Trophoblast cell (in vitro differentiated cells and primary cell): Measurements from ENCODE around the gene STPG3.

ENCODE experiments used
- DNase-seq, 2 donors: peaks; one replicate each; pipeline ENCODE4 v3.0.0-alpha.2; 2016
- H2AFZ ChIP-seq: 2 replicates; pipeline ENCODE4 v1.6.1; 2013; ENCODE audit warnings: low read length, moderate library complexity, mild to moderate bottlenecking; ENCODE audit not compliant: insufficient read depth, poor library complexity
- H2AK5ac ChIP-seq: 2 replicates; pipeline ENCODE4 v1.6.1; 2013; ENCODE audit warnings: mild to moderate bottlenecking, low read length
- H2BK120ac ChIP-seq: 2 replicates; pipeline ENCODE4 v1.6.1; 2013; ENCODE audit warnings: low read length, mild to moderate bottlenecking, moderate library complexity; ENCODE audit not compliant: insufficient read depth, poor library complexity
- H2BK12ac ChIP-seq: 2 replicates; pipeline ENCODE4 v1.6.1; 2013; ENCODE audit warnings: mild to moderate bottlenecking, low read length, moderate library complexity
- H2BK5ac ChIP-seq: 2 replicates; pipeline ENCODE4 v1.6.1; 2013; ENCODE audit warnings: low read length, low read depth, moderate library complexity, mild to moderate bottlenecking; ENCODE audit not compliant: poor library complexity
- H3K14ac ChIP-seq: 2 replicates; pipeline ENCODE4 v1.6.1; 2013; ENCODE audit warnings: mild to moderate bottlenecking, low read length
- H3K18ac ChIP-seq: 2 replicates; pipeline ENCODE4 v1.6.1; 2013; ENCODE audit warnings: mild to moderate bottlenecking, low read length
- H3K23ac ChIP-seq: 2 replicates; pipeline ENCODE4 v1.6.1; 2013; ENCODE audit warnings: low read length
- H3K27ac ChIP-seq: 2 replicates; pipeline ENCODE4 v1.5.1; 2013; ENCODE audit warnings: low read depth, mild to moderate bottlenecking, inconsistent platforms, low read length, moderate library complexity
- H3K27me3 ChIP-seq: 2 replicates; pipeline ENCODE4 v1.6.1; 2013; ENCODE audit warnings: inconsistent platforms, mild to moderate bottlenecking, low read length, moderate library complexity; ENCODE audit not compliant: insufficient read depth
- H3K36me3 ChIP-seq, 2 experiments: 1 replicate in 1 of 2; 2 replicates in 1 of 2; pipeline ENCODE4 v1.6.1; 2013; ENCODE audit warnings: low read length in 2 of 2, mild to moderate bottlenecking in 2 of 2, moderate library complexity in 1 of 2; ENCODE audit not compliant: insufficient read depth in 2 of 2, control insufficient read depth in 1 of 2
- H3K4ac ChIP-seq: 2 replicates; pipeline ENCODE4 v1.6.1; 2013; ENCODE audit warnings: low read depth, mild to moderate bottlenecking, low read length, moderate library complexity
- H3K4me1 ChIP-seq, 2 experiments: 1 replicate in 1 of 2; 2 replicates in 1 of 2; pipeline ENCODE4 v1.6.1; 2013; ENCODE audit warnings: low read length in 2 of 2, mild to moderate bottlenecking in 2 of 2, moderate library complexity in 1 of 2; ENCODE audit not compliant: insufficient read depth in 2 of 2, control insufficient read depth in 1 of 2
- H3K4me2 ChIP-seq: 2 replicates; pipeline ENCODE4 v1.6.1; 2013; ENCODE audit warnings: inconsistent platforms, mild to moderate bottlenecking, low read length, moderate library complexity
- H3K4me3 ChIP-seq: 2 replicates; pipeline ENCODE4 v1.5.1; 2013; ENCODE audit warnings: mild to moderate bottlenecking, low read depth, low read length, inconsistent platforms
- H3K79me1 ChIP-seq: one replicate; pipeline ENCODE4 v1.6.1; 2013; ENCODE audit warnings: low read length
- H3K79me2 ChIP-seq: 2 replicates; pipeline ENCODE4 v1.6.1; 2013; ENCODE audit warnings: low read length, mild to moderate bottlenecking; ENCODE audit not compliant: control insufficient read depth, insufficient read depth, poor library complexity
- H3K9ac ChIP-seq: 2 replicates; pipeline ENCODE4 v1.6.1; 2013; ENCODE audit warnings: mild to moderate bottlenecking, low read length
- H3K9me3 ChIP-seq: 2 replicates; pipeline ENCODE4 v1.6.1; 2013; ENCODE audit warnings: low read depth, mild to moderate bottlenecking, control low read depth, inconsistent platforms, low read length; ENCODE audit not compliant: insufficient read depth
- H4K12ac ChIP-seq: 2 replicates; pipeline ENCODE4 v1.6.1; 2013; ENCODE audit warnings: low read depth, mild to moderate bottlenecking, low read length, moderate library complexity
- H4K8ac ChIP-seq: 2 replicates; pipeline ENCODE4 v1.6.1; 2013; ENCODE audit warnings: low read depth, mild to moderate bottlenecking, low read length, moderate library complexity
- H4K91ac ChIP-seq: one replicate; pipeline ENCODE4 v1.6.1; 2013; ENCODE audit warnings: low read depth, mild to moderate bottlenecking, low read length, moderate library complexity
- WGBS: extraction: QIAGEN DNeasy Blood & Tissue Kit; methylation state at CpG from one replicate; pipeline ENCODE4 v1.1.7; 2013; ENCODE audit warnings: missing lambda C conversion rate; ENCODE audit not compliant: insufficient read length, insufficient coverage; ENCODE audit errors: extremely low coverage; 5-methylcytosine and 5-hydroxymethylcytosine counted together

Gene STPG3

GRCh38 chr9:137293482-137294090, 42.5 kb downstream of the STPG3 start:
- no peak overlapping the region for H3K27ac ChIP-seq
- H3K4ac ChIP-seq, result no peak overlapping the region
- H3K36me3 ChIP-seq, result no peaks in the 10 kb centered on the region
- H3K14ac ChIP-seq, result no peak overlapping the region
- no peaks in the 10 kb centered on the region for H3K79me2 ChIP-seq
- no peak overlapping the region for H3K23ac ChIP-seq
- H3K4me3 ChIP-seq, result no peak overlapping the region
- no peak overlapping the region for H2AFZ ChIP-seq
- no peak overlapping the region for H4K8ac ChIP-seq
- no peak overlapping the region for H2BK120ac ChIP-seq
- H3K9me3 ChIP-seq, result peaks cover 8% of the 10 kb centered on the region
- no peak overlapping the region for H2AK5ac ChIP-seq
- H2BK5ac ChIP-seq, result no peak overlapping the region
- no peak overlapping the region for H3K18ac ChIP-seq
- H2BK12ac ChIP-seq, result no peak overlapping the region
- no peak overlapping the region for H3K9ac ChIP-seq
- H3K4me1 ChIP-seq, result peaks cover 3 to 13% of the 10 kb centered on the region in 2 experiments
- H3K4me2 ChIP-seq, result no peak overlapping the region
- no peak overlapping the region for H4K12ac ChIP-seq
- H3K79me1 ChIP-seq, result no peaks in the 10 kb centered on the region
- no peak overlapping the region for H4K91ac ChIP-seq
- no CpG with 5 or more reads among the region's 29 CpGs for WGBS
- peaks cover 5% of the 10 kb centered on the region for H3K27me3 ChIP-seq
- no peak for DNase-seq

- WGBS, result no CpG with 5 or more reads among the region's 11 CpGs
- peaks cover 3 to 13% of the 10 kb centered on the region in 2 experiments for H3K4me1 ChIP-seq
Measured at GRCh38 chr9:137294091-137294680, 43.1 kb downstream of the STPG3 start.

GRCh38 chr9:137294681-137295237, 43.7 kb downstream of the STPG3 start:
- Histone ChIP-seq H3K14ac (no peak overlapping the region), H3K18ac (no peak overlapping the region), H4K12ac (no peak overlapping the region), H3K4me1 (peaks cover 3 to 13% of the 10 kb centered on the region in 2 experiments), H3K79me1 (no peaks in the 10 kb centered on the region), H3K23ac (no peak overlapping the region), H2BK120ac (no peak overlapping the region), H3K4me2 (no peak overlapping the region), H3K9me3 (peaks cover 8% of the 10 kb centered on the region), H3K79me2 (no peaks in the 10 kb centered on the region), H2AFZ (no peak overlapping the region), H3K4me3 (no peak overlapping the region), H4K8ac (no peak overlapping the region), H3K27ac (no peak overlapping the region), H3K4ac (no peak overlapping the region), H3K36me3 (no peaks in the 10 kb centered on the region), H2AK5ac (no peak overlapping the region), H3K27me3 (peaks cover 7% of the 10 kb centered on the region), H4K91ac (no peak overlapping the region), H3K9ac (no peak overlapping the region), H2BK5ac (no peak overlapping the region), H2BK12ac (no peak overlapping the region)
- no CpG with 5 or more reads among the region's 35 CpGs for WGBS
- DNase-seq, result peak in 1 of 2 donors; percentile 22

More at GRCh38 chr9:137294091-137294680, 43.1 kb downstream of the STPG3 start:
- Histone ChIP-seq H3K27me3 (peaks cover 5% of the 10 kb centered on the region), H3K27ac (no peak overlapping the region), H3K14ac (no peak overlapping the region), H3K4ac (no peak overlapping the region), H2BK12ac (no peak overlapping the region), H3K23ac (no peak overlapping the region), H3K4me2 (no peak overlapping the region), H2AK5ac (no peak overlapping the region), H4K91ac (no peak overlapping the region), H3K79me1 (no peaks in the 10 kb centered on the region), H4K8ac (no peak overlapping the region), H2BK5ac (no peak overlapping the region), H3K18ac (no peak overlapping the region), H3K9me3 (peaks cover 8% of the 10 kb centered on the region), H3K36me3 (no peaks in the 10 kb centered on the region), H3K9ac (no peak overlapping the region), H3K4me3 (no peak overlapping the region), H3K79me2 (no peaks in the 10 kb centered on the region), H2AFZ (no peak overlapping the region), H2BK120ac (no peak overlapping the region), H4K12ac (no peak overlapping the region)
- peak in 1 of 2 donors; percentile 27 for DNase-seq

- Histone ChIP-seq H2BK12ac (no peak overlapping the region), H3K23ac (no peak overlapping the region), H3K4me3 (no peak overlapping the region), H3K27me3 (peaks cover 7% of the 10 kb centered on the region), H3K4me2 (peak overlapping the region; percentile 62), H3K4me1 (peaks cover 3 to 13% of the 10 kb centered on the region in 2 experiments), H3K9ac (no peak overlapping the region), H3K14ac (no peak overlapping the region), H3K9me3 (peaks cover 8% of the 10 kb centered on the region), H3K27ac (no peak overlapping the region), H2AFZ (no peak overlapping the region), H3K4ac (no peak overlapping the region), H4K91ac (no peak overlapping the region), H3K79me2 (no peaks in the 10 kb centered on the region), H2AK5ac (no peak overlapping the region), H4K8ac (no peak overlapping the region), H3K36me3 (no peaks in the 10 kb centered on the region), H4K12ac (no peak overlapping the region), H2BK120ac (no peak overlapping the region), H2BK5ac (no peak overlapping the region), H3K18ac (no peak overlapping the region), H3K79me1 (no peaks in the 10 kb centered on the region)
- DNase-seq, result peak in 1 of 2 donors; percentile 27
- no CpG with 5 or more reads among the region's 76 CpGs for WGBS
Measured at GRCh38 chr9:137295238-137295811, 44.2 kb downstream of the STPG3 start.
